HepG2 (cell line): Measurements from ENCODE around the gene FRMD4A.

Experiments used
- CC2D1A ChIP-seq: sonication (generic); formaldehyde crosslinking; IDR thresholded peaks from 2 replicates; pipeline ENCODE4 v1.8.1; 2023; ENCODE audit warnings: mild to moderate bottlenecking, missing genetic modification reagents
- CHD4 ChIP-seq: fragments of 200-600 bp; sonication (generic); IDR thresholded peaks from 2 replicates; pipeline ENCODE4 v1.7.0; 2017; ENCODE audit warnings: mild to moderate bottlenecking, low read length, borderline replicate concordance
- CREB1 ChIP-seq, 2 experiments: fragments of 450-650 bp in 1 of 2; IDR thresholded peaks; 2 replicates each; pipeline ENCODE4 v1.6.1; 2016 to 2017; ENCODE audit warnings: control low read depth in 1 of 2, mild to moderate bottlenecking in 1 of 2, missing compliant biosample characterization in 1 of 2, missing genetic modification characterization in 1 of 2
- NR2F1 ChIP-seq, 2 experiments: fragments of 450-650 bp in 1 of 2; formaldehyde crosslinking in 1 of 2; IDR thresholded peaks; 2 replicates each; pipeline versions ENCODE4 v1.5.0 to v1.6.1; 2016 to 2020; ENCODE audit warnings: mild to moderate bottlenecking in 1 of 2, missing compliant biosample characterization in 1 of 2, missing genetic modification reagents in 1 of 2, moderate library complexity in 1 of 2
- POLR2A ChIP-seq, 2 experiments: IDR thresholded peaks; 2 replicates each; pipeline ENCODE4 v1.6.1; 2011; ENCODE audit warnings: low read depth in 2 of 2, low read length in 2 of 2, mild to moderate bottlenecking in 1 of 2, moderate library complexity in 1 of 2; ENCODE audit not compliant: insufficient read depth in 1 of 2
- POLR2AphosphoS5 ChIP-seq: IDR thresholded peaks from 2 replicates; pipeline ENCODE4 v1.6.1; 2012; ENCODE audit warnings: low read depth, low read length
- POLR2G ChIP-seq: fragments of 200-400 bp; formaldehyde crosslinking; IDR thresholded peaks from 2 replicates; pipeline ENCODE4 v1.6.1; 2018; ENCODE audit warnings: mild to moderate bottlenecking, low read depth, low read length, moderate library complexity
- RNF2 ChIP-seq: fragments of 450-650 bp; conservative IDR thresholded peaks from 2 replicates; pipeline ENCODE4 v1.6.1; 2016; ENCODE audit warnings: low read depth
- SNRNP70 ChIP-seq: fragments of 200-400 bp; formaldehyde crosslinking; IDR thresholded peaks from 2 replicates; pipeline ENCODE4 v1.6.1; 2017; ENCODE audit warnings: mild to moderate bottlenecking, low read depth, low read length, moderate library complexity
- TGIF2 ChIP-seq: IDR thresholded peaks from 2 replicates; pipeline ENCODE4 v1.6.1; 2016; ENCODE audit warnings: control low read depth, missing compliant biosample characterization
- ZNF121 ChIP-seq: sonication (generic); formaldehyde crosslinking; IDR thresholded peaks from 2 replicates; pipeline ENCODE4 v1.5.0; 2020; ENCODE audit warnings: mild to moderate bottlenecking, missing genetic modification reagents

DNA sequence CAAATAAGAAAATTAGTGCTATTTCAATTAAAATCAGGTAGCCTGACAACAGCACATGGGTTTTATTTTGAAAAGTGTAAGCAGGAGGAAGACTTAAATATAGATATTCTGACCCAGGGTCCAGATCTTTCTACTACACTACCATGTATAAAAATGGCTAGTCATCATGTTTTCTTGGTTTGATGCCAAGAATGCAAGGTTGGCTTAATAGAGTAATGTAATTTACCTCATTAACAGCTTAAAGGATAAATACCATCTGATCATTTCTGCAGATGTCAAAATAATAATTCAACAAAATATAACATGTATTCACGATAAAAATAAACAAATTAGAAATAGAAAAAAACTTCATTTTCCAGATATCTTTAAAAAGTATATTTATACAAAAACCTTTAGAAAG, 39.4 kb downstream of the FRMD4A start:
- no peak for TF ChIP-seq POLR2G
- TF ChIP-seq NR2F1 (CRISPR knock-in tag; IDR thresholded peaks at IDR 0.05), result no peak
- TF ChIP-seq POLR2A (IDR thresholded peaks at IDR 0.05; ENCODE audit: insufficient read depth in 1 of 2, low read depth in 2 of 2, low read length in 2 of 2), result no peak
- TF ChIP-seq CC2D1A (CRISPR knock-in tag), result no peak
- no peak for TF ChIP-seq TGIF2
- TF ChIP-seq ZNF121 (CRISPR knock-in tag), result no peak
- no peak for TF ChIP-seq POLR2AphosphoS5
- TF ChIP-seq RNF2, result no peak
- TF ChIP-seq SNRNP70, result no peak
- no peak for TF ChIP-seq CREB1 (IDR thresholded peaks at IDR 0.05)
- TF ChIP-seq CREB1 (CRISPR knock-in tag; IDR thresholded peaks at IDR 0.05), result no peak
- no peak for TF ChIP-seq CHD4
